ENCODE data around the gene TAB2.

GRCh38 chr6:149273318-149273717 lies 44.2 kb upstream of the TAB2 start:
- TF ChIP-seq POLR2A (IDR thresholded peaks at IDR 0.05): no peak
- TF ChIP-seq EP300 (IDR thresholded peaks at IDR 0.05): no peak
